NB4 (cell line): Measurements from ENCODE around the gene ZNF599.

Source experiments
- POLR2A ChIP-seq: IDR thresholded peaks from 2 replicates; pipeline ENCODE4 v1.6.1; 2011; ENCODE audit warnings: mild to moderate bottlenecking; ENCODE audit not compliant: insufficient read length; ENCODE audit errors: extremely low read depth
- TF ChIP-seq, protein P1 (sequence below): IDR thresholded peaks from one replicate; pipeline ENCODE4 v1.5.1; 2012; ENCODE audit warnings: low read depth, low read length
- TF ChIP-seq, protein P2 (sequence below): IDR thresholded peaks from 2 replicates; pipeline ENCODE4 v1.6.1; 2011; ENCODE audit warnings: low read depth, low read length

DNA sequence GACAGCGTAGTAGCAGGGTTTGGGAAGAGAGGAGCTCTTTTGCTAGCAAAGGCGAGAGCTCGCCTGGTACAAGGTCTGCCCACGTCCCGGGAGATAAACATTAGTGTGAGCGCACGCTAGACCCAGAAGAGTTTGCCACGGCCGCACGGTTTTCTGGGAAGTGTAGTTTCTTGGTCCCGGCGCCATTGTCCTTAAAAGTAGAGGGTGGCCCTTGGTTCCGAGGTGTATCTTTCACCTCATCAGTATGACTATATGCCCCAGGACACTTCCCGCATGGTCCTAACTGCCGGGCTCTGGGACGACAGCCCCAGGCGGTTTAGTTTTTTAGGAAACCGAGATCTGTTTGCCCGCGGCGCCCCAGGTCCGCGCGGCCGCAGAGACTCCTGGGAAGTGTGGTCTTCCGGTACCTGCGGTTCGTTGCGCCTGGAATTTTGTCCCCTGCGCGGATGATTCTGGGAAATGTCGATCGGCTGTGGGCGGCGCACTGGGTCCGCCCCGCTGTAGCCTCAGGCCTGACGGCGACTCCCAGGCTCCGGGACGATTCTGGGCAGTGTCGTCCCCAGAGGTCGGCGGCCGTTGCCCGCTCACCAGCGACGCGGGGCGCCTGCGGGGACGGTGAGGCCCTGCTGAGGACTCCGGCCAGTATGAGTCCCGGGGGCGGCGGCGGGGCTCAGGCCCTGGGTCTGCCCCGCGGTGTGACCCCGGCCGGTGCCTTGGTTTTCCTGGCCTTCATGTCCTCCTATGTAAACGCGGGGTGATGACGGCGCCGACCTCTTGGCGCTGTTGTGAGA is 39.1 kb downstream of the ZNF599 start, which contains the start of gene ZNF181:
- TF ChIP-seq, protein P1, sequence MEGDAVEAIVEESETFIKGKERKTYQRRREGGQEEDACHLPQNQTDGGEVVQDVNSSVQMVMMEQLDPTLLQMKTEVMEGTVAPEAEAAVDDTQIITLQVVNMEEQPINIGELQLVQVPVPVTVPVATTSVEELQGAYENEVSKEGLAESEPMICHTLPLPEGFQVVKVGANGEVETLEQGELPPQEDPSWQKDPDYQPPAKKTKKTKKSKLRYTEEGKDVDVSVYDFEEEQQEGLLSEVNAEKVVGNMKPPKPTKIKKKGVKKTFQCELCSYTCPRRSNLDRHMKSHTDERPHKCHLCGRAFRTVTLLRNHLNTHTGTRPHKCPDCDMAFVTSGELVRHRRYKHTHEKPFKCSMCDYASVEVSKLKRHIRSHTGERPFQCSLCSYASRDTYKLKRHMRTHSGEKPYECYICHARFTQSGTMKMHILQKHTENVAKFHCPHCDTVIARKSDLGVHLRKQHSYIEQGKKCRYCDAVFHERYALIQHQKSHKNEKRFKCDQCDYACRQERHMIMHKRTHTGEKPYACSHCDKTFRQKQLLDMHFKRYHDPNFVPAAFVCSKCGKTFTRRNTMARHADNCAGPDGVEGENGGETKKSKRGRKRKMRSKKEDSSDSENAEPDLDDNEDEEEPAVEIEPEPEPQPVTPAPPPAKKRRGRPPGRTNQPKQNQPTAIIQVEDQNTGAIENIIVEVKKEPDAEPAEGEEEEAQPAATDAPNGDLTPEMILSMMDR: no peak
- TF ChIP-seq POLR2A: peak; percentile 35
- TF ChIP-seq, protein P2, sequence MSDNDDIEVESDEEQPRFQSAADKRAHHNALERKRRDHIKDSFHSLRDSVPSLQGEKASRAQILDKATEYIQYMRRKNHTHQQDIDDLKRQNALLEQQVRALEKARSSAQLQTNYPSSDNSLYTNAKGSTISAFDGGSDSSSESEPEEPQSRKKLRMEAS: peak; percentile 76
